ENCODE results near the gene TNFRSF12A.

Gene TNFRSF12A

DNA sequence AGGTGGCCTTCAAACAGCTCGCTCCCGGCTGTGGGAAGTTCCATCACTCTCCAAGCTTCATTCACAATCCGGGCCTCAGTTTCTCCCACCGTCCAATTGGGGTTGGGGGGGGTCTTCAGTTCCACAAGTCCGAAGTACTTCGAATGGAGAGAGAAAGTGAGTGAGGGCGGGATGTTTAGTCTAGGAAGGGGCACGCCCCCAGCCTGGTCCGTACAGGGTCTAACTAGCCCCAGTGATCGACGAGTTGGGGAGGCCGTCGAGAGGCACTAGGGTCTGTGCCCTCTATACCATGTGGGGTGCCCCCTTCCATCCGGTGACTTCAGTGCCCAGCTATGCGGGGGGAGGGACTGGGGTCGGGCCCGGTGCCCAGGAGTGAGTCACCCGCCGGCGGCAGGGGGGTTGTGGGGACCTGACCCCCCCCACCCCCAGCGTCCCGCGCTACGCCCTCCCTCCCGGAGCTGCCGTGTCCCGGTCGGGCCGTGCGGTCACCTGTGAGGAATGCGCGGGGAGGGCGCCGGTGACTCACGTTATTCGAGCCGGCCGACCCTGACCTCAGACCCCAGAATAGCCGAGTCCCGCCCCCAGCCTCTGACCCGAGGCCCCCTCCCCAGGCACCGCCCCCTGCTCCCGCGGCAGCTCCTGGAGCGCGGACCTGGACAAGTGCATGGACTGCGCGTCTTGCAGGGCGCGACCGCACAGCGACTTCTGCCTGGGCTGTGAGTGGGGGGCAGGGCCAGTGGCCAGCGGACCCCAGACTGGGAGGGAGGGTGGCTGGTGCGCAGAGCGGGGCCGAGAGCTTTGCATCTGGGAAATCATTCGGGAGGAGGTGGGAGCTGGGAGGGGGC is 658 bp downstream of the TNFRSF12A start (continued):
- TF ChIP-seq, protein P1, sequence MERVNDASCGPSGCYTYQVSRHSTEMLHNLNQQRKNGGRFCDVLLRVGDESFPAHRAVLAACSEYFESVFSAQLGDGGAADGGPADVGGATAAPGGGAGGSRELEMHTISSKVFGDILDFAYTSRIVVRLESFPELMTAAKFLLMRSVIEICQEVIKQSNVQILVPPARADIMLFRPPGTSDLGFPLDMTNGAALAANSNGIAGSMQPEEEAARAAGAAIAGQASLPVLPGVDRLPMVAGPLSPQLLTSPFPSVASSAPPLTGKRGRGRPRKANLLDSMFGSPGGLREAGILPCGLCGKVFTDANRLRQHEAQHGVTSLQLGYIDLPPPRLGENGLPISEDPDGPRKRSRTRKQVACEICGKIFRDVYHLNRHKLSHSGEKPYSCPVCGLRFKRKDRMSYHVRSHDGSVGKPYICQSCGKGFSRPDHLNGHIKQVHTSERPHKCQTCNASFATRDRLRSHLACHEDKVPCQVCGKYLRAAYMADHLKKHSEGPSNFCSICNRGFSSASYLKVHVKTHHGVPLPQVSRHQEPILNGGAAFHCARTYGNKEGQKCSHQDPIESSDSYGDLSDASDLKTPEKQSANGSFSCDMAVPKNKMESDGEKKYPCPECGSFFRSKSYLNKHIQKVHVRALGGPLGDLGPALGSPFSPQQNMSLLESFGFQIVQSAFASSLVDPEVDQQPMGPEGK (tag by site-specific recombination; IDR thresholded peaks at IDR 0.05): peak; percentile 100
- TF ChIP-seq GLI4 (tag by site-specific recombination; IDR thresholded peaks at IDR 0.05): no peak
- TF ChIP-seq ZNF777 (tag by site-specific recombination; IDR thresholded peaks at IDR 0.05; ENCODE audit: borderline replicate concordance): peak; percentile 56; the same call in 1 of the 2 replicates
- no peak; the same call in 1 of the 2 replicates for TF ChIP-seq ZNF2 (tag by site-specific recombination; IDR thresholded peaks at IDR 0.05)
- TF ChIP-seq, protein P2, sequence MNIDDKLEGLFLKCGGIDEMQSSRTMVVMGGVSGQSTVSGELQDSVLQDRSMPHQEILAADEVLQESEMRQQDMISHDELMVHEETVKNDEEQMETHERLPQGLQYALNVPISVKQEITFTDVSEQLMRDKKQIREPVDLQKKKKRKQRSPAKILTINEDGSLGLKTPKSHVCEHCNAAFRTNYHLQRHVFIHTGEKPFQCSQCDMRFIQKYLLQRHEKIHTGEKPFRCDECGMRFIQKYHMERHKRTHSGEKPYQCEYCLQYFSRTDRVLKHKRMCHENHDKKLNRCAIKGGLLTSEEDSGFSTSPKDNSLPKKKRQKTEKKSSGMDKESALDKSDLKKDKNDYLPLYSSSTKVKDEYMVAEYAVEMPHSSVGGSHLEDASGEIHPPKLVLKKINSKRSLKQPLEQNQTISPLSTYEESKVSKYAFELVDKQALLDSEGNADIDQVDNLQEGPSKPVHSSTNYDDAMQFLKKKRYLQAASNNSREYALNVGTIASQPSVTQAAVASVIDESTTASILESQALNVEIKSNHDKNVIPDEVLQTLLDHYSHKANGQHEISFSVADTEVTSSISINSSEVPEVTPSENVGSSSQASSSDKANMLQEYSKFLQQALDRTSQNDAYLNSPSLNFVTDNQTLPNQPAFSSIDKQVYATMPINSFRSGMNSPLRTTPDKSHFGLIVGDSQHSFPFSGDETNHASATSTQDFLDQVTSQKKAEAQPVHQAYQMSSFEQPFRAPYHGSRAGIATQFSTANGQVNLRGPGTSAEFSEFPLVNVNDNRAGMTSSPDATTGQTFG (tag by site-specific recombination; IDR thresholded peaks at IDR 0.05; ENCODE audit: borderline replicate concordance): 0 out of 2 replicates have a peak, but pooled peaks have one; percentile 17
- TF ChIP-seq ZNF138 (tag by site-specific recombination; IDR thresholded peaks at IDR 0.05; ENCODE audit: borderline replicate concordance): no peak
- TF ChIP-seq GLI2 (tag by site-specific recombination; IDR thresholded peaks at IDR 0.05; ENCODE audit: borderline replicate concordance, low read depth): no peak; the same call in 1 of the 2 replicates
- no peak for TF ChIP-seq OVOL3 (tag by site-specific recombination; IDR thresholded peaks at IDR 0.05)
- TF ChIP-seq ZBTB21 (tag by site-specific recombination; IDR thresholded peaks at IDR 0.05): peak; percentile 84
- no peak for TF ChIP-seq ZNF121 (tag by site-specific recombination; IDR thresholded peaks at IDR 0.05)
- no peak for TF ChIP-seq ZNF214 (tag by site-specific recombination; IDR thresholded peaks at IDR 0.05; ENCODE audit: borderline replicate concordance)
- TF ChIP-seq ZNF660 (tag by site-specific recombination; IDR thresholded peaks at IDR 0.05): peak; percentile 71
- no peak for TF ChIP-seq SETDB1 (IDR thresholded peaks at IDR 0.05; ENCODE audit: insufficient read length, low read length)
- peak; percentile 49 for TF ChIP-seq ZNF335 (tag by site-specific recombination; conservative IDR thresholded peaks at IDR 0.05)
- TF ChIP-seq, protein P3, sequence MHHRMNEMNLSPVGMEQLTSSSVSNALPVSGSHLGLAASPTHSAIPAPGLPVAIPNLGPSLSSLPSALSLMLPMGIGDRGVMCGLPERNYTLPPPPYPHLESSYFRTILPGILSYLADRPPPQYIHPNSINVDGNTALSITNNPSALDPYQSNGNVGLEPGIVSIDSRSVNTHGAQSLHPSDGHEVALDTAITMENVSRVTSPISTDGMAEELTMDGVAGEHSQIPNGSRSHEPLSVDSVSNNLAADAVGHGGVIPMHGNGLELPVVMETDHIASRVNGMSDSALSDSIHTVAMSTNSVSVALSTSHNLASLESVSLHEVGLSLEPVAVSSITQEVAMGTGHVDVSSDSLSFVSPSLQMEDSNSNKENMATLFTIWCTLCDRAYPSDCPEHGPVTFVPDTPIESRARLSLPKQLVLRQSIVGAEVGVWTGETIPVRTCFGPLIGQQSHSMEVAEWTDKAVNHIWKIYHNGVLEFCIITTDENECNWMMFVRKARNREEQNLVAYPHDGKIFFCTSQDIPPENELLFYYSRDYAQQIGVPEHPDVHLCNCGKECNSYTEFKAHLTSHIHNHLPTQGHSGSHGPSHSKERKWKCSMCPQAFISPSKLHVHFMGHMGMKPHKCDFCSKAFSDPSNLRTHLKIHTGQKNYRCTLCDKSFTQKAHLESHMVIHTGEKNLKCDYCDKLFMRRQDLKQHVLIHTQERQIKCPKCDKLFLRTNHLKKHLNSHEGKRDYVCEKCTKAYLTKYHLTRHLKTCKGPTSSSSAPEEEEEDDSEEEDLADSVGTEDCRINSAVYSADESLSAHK (tag by site-specific recombination; IDR thresholded peaks at IDR 0.05): peak; percentile 71
- no peak for TF ChIP-seq GFI1B (tag by site-specific recombination; IDR thresholded peaks at IDR 0.05)
- no peak for TF ChIP-seq ZNF707 (tag by site-specific recombination; IDR thresholded peaks at IDR 0.05)
- no peak for TF ChIP-seq ZNF610 (tag by site-specific recombination; IDR thresholded peaks at IDR 0.05; ENCODE audit: borderline replicate concordance)
- TF ChIP-seq, protein P4, sequence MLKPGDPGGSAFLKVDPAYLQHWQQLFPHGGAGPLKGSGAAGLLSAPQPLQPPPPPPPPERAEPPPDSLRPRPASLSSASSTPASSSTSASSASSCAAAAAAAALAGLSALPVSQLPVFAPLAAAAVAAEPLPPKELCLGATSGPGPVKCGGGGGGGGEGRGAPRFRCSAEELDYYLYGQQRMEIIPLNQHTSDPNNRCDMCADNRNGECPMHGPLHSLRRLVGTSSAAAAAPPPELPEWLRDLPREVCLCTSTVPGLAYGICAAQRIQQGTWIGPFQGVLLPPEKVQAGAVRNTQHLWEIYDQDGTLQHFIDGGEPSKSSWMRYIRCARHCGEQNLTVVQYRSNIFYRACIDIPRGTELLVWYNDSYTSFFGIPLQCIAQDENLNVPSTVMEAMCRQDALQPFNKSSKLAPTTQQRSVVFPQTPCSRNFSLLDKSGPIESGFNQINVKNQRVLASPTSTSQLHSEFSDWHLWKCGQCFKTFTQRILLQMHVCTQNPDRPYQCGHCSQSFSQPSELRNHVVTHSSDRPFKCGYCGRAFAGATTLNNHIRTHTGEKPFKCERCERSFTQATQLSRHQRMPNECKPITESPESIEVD (tag by site-specific recombination; IDR thresholded peaks at IDR 0.05): no peak
- TF ChIP-seq ZNF248 (tag by site-specific recombination; IDR thresholded peaks at IDR 0.05): no peak
- no peak for TF ChIP-seq ZNF658 (tag by site-specific recombination; IDR thresholded peaks at IDR 0.05)
- TF ChIP-seq ZNF560 (tag by site-specific recombination; IDR thresholded peaks at IDR 0.05; ENCODE audit: borderline replicate concordance): no peak
- TF ChIP-seq ZNF366 (tag by site-specific recombination; conservative IDR thresholded peaks at IDR 0.05): peak; percentile 85
- peak; percentile 84 for TF ChIP-seq ZNF24 (tag by site-specific recombination; IDR thresholded peaks at IDR 0.05)
- TF ChIP-seq, protein P5, sequence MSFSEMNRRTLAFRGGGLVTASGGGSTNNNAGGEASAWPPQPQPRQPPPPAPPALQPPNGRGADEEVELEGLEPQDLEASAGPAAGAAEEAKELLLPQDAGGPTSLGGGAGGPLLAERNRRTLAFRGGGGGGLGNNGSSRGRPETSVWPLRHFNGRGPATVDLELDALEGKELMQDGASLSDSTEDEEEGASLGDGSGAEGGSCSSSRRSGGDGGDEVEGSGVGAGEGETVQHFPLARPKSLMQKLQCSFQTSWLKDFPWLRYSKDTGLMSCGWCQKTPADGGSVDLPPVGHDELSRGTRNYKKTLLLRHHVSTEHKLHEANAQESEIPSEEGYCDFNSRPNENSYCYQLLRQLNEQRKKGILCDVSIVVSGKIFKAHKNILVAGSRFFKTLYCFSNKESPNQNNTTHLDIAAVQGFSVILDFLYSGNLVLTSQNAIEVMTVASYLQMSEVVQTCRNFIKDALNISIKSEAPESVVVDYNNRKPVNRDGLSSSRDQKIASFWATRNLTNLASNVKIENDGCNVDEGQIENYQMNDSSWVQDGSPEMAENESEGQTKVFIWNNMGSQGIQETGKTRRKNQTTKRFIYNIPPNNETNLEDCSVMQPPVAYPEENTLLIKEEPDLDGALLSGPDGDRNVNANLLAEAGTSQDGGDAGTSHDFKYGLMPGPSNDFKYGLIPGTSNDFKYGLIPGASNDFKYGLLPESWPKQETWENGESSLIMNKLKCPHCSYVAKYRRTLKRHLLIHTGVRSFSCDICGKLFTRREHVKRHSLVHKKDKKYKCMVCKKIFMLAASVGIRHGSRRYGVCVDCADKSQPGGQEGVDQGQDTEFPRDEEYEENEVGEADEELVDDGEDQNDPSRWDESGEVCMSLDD (tag by site-specific recombination; IDR thresholded peaks at IDR 0.05): peak; percentile 97
- TF ChIP-seq, protein P6, sequence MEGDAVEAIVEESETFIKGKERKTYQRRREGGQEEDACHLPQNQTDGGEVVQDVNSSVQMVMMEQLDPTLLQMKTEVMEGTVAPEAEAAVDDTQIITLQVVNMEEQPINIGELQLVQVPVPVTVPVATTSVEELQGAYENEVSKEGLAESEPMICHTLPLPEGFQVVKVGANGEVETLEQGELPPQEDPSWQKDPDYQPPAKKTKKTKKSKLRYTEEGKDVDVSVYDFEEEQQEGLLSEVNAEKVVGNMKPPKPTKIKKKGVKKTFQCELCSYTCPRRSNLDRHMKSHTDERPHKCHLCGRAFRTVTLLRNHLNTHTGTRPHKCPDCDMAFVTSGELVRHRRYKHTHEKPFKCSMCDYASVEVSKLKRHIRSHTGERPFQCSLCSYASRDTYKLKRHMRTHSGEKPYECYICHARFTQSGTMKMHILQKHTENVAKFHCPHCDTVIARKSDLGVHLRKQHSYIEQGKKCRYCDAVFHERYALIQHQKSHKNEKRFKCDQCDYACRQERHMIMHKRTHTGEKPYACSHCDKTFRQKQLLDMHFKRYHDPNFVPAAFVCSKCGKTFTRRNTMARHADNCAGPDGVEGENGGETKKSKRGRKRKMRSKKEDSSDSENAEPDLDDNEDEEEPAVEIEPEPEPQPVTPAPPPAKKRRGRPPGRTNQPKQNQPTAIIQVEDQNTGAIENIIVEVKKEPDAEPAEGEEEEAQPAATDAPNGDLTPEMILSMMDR (tag by site-specific recombination; IDR thresholded peaks at IDR 0.05): no peak
